Uterus (tissue), 2 donors: ENCODE data around the gene ERP27.

ENCODE experiments used
- POLR2A ChIP-seq, 2 donors: fragments of 450-650 bp; IDR thresholded peaks; one replicate each; pipeline ENCODE4 v1.6.1; 2016; ENCODE audit warnings: antibody characterized with exemption in 2 of 2, mild to moderate bottlenecking in 1 of 2, moderate library complexity in 1 of 2
- TF ChIP-seq, protein P1 (sequence below), 4 experiments: fragments of 200-600 bp in 2 of 4; fragments of 450-650 bp in 2 of 4; sonication (generic) in 2 of 4; IDR thresholded peaks; one replicate each; pipeline ENCODE4 v1.5.1; 2016 to 2019; ENCODE audit warnings: antibody characterized with exemption in 4 of 4, mild to moderate bottlenecking in 2 of 4, moderate library complexity in 1 of 4

DNA sequence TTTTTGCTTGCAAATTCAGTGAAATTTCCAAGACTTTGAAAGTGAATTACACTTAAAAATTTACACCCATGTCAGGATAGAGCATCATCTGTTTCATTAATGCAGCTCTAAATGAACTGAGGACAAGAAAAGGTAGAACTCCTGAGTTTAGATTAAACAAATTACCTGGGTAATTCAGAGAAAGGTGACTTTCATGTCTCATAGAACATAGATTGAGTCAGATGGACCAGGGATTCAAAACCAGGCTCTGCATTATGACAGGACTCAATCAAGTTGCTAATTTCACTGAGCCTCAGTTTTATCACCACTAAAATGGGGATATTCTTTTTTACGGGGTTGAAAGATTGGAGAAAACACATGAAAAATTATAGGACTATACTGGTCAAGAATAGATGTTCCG lies 18.6 kb upstream of the ERP27 start:
- TF ChIP-seq POLR2A (IDR thresholded peaks at IDR 0.05) = no peak
- TF ChIP-seq, protein P1, sequence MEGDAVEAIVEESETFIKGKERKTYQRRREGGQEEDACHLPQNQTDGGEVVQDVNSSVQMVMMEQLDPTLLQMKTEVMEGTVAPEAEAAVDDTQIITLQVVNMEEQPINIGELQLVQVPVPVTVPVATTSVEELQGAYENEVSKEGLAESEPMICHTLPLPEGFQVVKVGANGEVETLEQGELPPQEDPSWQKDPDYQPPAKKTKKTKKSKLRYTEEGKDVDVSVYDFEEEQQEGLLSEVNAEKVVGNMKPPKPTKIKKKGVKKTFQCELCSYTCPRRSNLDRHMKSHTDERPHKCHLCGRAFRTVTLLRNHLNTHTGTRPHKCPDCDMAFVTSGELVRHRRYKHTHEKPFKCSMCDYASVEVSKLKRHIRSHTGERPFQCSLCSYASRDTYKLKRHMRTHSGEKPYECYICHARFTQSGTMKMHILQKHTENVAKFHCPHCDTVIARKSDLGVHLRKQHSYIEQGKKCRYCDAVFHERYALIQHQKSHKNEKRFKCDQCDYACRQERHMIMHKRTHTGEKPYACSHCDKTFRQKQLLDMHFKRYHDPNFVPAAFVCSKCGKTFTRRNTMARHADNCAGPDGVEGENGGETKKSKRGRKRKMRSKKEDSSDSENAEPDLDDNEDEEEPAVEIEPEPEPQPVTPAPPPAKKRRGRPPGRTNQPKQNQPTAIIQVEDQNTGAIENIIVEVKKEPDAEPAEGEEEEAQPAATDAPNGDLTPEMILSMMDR (IDR thresholded peaks at IDR 0.05) = no peak
